GM19452 (cell line): ENCODE measurements around the gene TBL3.

Experiments used
- ATAC-seq: cut with Tn5 transposase; IDR thresholded peaks from one replicate; pipeline ENCODE4 v1.9.1; 2021; ENCODE audit not compliant: unreplicated experiment

The TBL3 gene

DNA sequence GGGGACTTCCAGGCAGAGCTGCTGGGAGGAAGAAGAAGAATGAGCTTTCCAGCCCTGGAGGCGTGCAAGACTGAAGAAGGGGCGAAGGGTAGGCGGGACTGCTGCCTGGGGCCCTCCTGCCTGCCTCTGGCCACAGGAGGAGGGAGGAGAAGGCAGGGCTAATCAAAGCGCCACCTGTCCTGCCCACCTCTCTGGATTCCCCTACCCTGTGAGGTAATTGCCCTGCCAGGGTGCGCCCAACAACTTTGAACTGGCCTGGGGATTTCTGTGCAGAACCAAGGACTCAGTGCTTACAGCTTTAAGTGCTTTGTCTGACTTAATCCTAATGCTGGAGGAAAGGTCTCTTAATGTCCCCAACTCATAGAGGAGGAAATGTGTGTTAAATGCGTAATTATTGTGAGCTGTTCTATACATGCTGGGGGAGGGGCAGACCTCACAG lies 9.6 kb downstream of the TBL3 start, which contains the start of gene NOXO1:
TSS of gene NOXO1 (minus strand) at position 72 of the 439 bp plus-strand sequence. CDS start 290 bp downstream, outside the sequence.
- ATAC-seq = no peak

DNA sequence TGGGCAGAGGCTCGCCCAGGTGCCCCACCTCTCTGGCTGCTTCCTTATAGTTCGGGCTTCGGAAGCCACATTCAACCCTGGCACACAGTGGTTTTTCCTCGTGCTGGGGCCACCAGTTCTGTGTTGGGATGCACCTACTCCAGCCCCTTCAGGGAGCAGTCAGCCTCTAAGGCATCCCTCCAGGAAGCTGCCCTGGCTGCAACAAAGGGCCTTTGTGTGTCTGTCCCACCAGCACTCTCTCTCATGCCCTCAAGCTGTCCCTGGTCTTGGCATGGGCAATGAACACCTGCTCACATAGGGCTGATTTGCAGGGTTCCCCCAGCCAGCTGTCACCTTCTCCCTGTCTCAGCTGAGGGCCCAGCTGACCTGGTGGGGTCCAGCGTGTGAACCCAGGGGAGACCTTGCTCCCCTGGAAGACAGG lies 10.2 kb downstream of the TBL3 start:
- ATAC-seq = no peak

- no peak for ATAC-seq
Observed at GRCh38 chr16:1982991-1983543, 11.2 kb downstream of the TBL3 start.

DNA sequence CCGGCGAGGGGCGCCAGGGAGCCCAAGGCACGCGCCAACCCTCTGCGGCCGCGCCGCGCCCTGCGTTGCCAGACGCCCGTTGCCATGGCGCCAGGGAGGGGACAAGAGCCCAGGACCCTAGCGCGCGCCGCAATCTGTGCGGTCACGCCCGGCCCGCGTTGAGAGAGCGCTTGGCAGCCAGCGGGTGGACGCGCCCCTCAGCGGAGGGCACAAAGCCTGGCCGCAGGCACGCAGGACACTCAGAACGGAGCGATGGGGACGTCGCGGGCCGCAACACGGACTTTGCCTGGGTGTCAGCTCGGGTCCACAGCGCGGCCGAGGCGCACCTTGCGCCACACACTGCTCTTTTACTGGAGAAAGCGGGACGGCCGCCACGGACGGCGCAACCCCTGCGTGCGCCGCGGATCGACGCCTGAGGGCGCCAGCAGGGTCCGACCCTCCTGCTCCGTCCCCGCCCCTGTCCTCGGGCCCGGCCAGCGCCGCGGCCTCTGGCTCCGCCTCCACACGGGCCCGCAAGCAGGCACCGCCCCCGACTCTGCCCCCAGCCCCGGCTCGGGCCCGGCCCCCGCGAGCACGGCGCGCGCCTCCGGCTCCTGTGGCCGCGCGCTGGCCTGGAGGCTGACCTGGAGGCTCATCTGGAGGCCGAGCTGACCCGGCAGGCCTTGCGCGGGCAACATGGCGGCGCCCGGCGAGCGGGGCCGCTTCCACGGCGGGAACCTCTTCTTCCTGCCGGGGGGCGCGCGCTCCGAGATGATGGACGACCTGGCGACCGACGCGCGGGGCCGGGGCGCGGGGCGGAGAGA lies 11.9 kb downstream of the TBL3 start, which contains the start of gene GFER:
TSS of gene GFER (plus strand) at position 650 of the 803 bp plus-strand sequence. CDS start at position 676, 26 bp downstream.
- peak; percentile 66 for ATAC-seq

- ATAC-seq = no peak
Observed at GRCh38 chr16:1984347-1985225, 12.7 kb downstream of the TBL3 start.

DNA sequence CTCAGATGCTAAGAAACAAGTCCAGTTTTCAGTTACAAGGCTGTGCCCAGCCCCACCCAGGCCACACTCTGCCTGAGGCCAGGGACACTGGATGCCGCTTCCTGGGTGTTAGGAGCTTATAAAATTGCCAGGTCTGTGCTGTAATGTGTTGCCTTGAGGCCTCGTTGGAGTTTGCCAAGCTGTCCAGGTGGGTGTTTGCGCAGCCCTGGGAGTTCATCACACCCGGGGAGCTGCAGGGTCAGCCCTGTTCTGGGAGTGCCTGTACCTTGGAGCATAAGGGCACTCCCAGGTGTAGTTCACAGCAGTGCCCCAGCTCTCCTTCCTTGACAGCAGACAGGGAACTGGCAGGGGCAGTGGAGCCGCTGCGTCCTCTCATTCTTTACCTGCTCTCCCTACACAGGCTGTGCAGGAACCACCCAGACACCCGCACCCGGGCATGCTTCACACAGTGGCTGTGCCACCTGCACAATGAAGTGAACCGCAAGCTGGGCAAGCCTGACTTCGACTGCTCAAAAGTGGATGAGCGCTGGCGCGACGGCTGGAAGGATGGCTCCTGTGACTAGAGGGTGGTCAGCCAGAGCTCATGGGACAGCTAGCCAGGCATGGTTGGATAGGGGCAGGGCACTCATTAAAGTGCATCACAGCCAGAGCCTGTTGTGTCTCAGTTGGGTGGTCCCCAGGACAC lies 13.8 kb downstream of the TBL3 start:
- ATAC-seq = no peak

GRCh38 chr16:1987198-1987597 lies 15.3 kb downstream of the TBL3 start:
- no peak for ATAC-seq

- ATAC-seq = no peak
Observed at GRCh38 chr16:1989209-1990100, 17.6 kb downstream of the TBL3 start, which contains the start of gene SYNGR3. SYNGR3 (plus strand) TSS chr16:1989970; CDS start chr16:1990103, 133 bp downstream.

GRCh38 chr16:1990101-1990350 lies 18.2 kb downstream of the TBL3 start:
- ATAC-seq = no peak

GRCh38 chr16:1990351-1991134 lies 18.7 kb downstream of the TBL3 start:
- ATAC-seq = no peak

DNA sequence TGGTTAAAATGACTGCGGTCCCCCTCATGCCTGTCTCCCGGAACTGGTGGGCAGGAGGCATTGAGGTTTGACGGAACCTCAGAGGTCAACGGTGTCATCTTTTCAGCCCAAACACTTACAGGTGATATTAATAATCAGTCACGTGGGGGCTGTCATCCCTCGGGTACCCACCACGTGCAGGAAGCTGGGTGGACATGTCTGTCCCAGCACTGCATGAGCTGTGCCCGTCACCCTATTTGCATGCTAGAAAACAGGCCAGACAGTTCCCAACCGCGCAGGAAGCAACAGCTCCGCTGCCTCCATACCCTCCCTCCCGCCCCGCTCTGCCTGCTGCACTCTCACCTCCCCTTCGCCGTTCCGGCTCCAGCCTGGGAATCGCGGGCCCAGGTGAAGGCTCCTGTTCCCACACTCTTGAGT lies 19.3 kb downstream of the TBL3 start:
- ATAC-seq = no peak

DNA sequence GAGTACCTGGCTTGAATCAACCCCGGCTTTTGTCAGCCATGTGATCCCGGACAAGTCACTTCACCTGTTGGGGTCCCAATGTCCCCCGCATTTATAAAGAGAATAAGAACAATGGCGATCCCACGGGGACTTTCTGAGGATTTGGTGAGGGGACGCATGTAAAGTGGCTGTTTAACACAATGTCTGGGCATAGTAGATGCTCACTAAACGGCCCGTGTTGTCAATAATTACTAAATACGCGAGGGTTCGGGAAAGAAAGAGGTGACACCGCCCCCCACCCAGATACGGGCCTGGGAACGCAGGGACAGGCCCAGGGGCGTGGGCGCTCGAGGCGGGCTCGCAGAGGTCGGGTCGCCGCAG lies 19.7 kb downstream of the TBL3 start:
- no peak for ATAC-seq

- ATAC-seq = no peak
Observed at GRCh38 chr16:1991948-1992703, 20.3 kb downstream of the TBL3 start.

- no peak for ATAC-seq
Observed at GRCh38 chr16:1992704-1993317, 21.0 kb downstream of the TBL3 start.

- no peak for ATAC-seq
Observed at GRCh38 chr16:1993731-1994131, 21.9 kb downstream of the TBL3 start.

- ATAC-seq = no peak
Observed at GRCh38 chr16:1997494-1998359, 25.9 kb downstream of the TBL3 start.

GRCh38 chr16:1998360-1998835 lies 26.5 kb downstream of the TBL3 start:
- no peak for ATAC-seq
